ENCODE results near the gene OTOF.

DNA sequence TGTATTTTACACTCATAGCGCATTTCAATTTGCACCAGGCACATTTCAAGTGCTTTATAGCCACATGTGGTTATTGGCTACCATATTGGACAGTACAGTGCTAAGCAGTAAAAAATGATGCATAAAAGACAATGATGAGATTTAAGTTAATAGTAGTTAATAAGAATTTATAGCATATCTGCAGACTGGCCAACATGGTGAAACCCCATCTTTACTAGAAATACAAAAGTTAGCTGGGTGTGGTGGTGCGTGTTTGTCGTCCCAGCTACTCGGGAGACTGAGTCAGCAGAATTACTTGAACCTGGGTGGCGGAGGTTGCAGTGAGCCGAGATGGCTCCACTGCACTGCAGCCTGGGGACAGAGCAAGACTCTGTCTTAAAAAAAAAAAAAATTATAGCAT is 66.5 kb downstream of the OTOF start:
- TF ChIP-seq, protein P1, sequence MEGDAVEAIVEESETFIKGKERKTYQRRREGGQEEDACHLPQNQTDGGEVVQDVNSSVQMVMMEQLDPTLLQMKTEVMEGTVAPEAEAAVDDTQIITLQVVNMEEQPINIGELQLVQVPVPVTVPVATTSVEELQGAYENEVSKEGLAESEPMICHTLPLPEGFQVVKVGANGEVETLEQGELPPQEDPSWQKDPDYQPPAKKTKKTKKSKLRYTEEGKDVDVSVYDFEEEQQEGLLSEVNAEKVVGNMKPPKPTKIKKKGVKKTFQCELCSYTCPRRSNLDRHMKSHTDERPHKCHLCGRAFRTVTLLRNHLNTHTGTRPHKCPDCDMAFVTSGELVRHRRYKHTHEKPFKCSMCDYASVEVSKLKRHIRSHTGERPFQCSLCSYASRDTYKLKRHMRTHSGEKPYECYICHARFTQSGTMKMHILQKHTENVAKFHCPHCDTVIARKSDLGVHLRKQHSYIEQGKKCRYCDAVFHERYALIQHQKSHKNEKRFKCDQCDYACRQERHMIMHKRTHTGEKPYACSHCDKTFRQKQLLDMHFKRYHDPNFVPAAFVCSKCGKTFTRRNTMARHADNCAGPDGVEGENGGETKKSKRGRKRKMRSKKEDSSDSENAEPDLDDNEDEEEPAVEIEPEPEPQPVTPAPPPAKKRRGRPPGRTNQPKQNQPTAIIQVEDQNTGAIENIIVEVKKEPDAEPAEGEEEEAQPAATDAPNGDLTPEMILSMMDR (IDR thresholded peaks at IDR 0.05; ENCODE audit: low read length) = no peak
- no peak for TF ChIP-seq EZH2phosphoT487 (IDR thresholded peaks at IDR 0.05; ENCODE audit: low read length)

All from MM.1S (cell line).